GM12873 (cell line): ENCODE data around the gene GRM4.

Experiments used
- TF ChIP-seq, protein P1 (sequence below): IDR thresholded peaks from 2 replicates; pipeline ENCODE4 v1.5.1; 2012; ENCODE audit warnings: low read depth, mild to moderate bottlenecking, moderate library complexity, low read length, control low read depth; ENCODE audit not compliant: insufficient read depth; ENCODE audit errors: missing control alignments

Gene GRM4

GRCh38 chr6:34135541-34135940 is 10.3 kb downstream of the GRM4 start:
- TF ChIP-seq, protein P1, sequence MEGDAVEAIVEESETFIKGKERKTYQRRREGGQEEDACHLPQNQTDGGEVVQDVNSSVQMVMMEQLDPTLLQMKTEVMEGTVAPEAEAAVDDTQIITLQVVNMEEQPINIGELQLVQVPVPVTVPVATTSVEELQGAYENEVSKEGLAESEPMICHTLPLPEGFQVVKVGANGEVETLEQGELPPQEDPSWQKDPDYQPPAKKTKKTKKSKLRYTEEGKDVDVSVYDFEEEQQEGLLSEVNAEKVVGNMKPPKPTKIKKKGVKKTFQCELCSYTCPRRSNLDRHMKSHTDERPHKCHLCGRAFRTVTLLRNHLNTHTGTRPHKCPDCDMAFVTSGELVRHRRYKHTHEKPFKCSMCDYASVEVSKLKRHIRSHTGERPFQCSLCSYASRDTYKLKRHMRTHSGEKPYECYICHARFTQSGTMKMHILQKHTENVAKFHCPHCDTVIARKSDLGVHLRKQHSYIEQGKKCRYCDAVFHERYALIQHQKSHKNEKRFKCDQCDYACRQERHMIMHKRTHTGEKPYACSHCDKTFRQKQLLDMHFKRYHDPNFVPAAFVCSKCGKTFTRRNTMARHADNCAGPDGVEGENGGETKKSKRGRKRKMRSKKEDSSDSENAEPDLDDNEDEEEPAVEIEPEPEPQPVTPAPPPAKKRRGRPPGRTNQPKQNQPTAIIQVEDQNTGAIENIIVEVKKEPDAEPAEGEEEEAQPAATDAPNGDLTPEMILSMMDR: no peak

- TF ChIP-seq, protein P1: no peak
Observed at GRCh38 chr6:34132486-34133185, 13.3 kb downstream of the GRM4 start.

DNA sequence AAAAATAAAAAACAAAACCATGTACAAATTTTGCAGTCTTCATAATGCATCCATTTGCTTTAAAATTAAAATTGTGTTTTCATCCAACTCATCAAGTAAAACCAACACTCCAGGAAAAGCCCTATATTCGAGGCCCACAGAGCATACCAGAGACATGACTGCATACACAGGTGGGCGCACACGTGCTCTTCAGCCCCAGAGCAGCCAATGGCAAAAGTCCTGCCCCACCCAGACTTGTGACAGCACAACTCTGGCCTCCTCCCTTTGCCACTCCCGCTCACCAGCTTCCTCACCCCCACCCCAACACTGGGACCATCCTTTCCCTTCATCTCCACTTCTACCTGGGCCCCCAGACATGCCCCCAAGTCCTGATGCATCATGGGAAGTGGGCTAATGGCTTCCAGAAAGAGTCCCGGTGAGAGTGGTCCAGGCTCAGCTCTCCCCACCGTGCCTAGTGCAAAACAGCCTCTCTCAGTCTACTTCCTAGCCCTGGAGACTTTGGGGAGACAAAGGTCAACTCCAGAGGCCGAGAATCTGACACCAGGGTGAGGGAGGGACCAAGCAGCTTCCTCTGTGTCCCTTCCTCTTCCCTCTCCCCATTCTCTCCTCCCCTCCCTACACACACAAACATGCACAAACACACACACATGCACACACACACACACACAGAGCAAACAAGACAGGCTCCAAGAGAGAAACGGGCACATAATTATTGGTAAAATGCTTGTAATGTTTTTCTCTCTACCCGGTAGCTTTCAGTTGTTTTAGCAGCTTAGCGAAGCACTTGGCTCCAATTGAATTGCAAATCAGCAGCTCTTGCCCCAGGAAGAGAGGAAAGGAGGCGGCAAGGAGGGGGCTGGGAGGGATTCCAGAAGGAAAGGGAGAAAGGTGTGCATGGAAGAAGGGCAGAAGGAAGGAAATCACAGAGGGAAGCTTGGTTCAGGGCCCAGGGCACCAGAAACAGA is 14.3 kb downstream of the GRM4 start:
- TF ChIP-seq, protein P1: no peak

DNA sequence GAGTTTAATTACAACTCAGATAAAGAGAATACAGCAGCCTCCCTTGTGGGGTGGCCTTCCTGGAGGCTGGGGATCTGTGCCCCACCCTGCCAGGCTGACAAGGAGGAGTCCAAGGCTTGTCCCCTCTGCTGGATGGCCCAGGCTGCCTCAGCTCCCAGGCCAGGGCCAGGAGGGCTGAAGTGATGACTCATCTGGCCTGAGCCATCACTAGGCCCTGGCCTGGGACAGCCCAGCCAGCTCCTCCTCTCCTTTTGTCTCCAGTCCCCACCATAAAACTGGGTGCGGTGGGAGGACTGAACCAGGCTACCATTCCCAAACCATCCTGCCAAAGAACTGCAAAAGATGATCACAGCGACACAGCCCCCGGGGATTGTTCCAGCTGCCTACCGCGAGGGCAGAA is 15.0 kb downstream of the GRM4 start:
- TF ChIP-seq, protein P1: no peak

- TF ChIP-seq, protein P1: no peak
Observed at GRCh38 chr6:34129753-34130152, 16.1 kb downstream of the GRM4 start.

GRCh38 chr6:34128045-34128444 is 17.8 kb downstream of the GRM4 start:
- TF ChIP-seq, protein P1: no peak

- TF ChIP-seq, protein P1: peak; percentile 14
Observed at GRCh38 chr6:34126419-34126818, 19.5 kb downstream of the GRM4 start.
